NB4 (cell line): ENCODE results near the gene PCDHGA1.

ENCODE experiments used
- POLR2A ChIP-seq: IDR thresholded peaks from 2 replicates; pipeline ENCODE4 v1.6.1; 2011; ENCODE audit warnings: mild to moderate bottlenecking; ENCODE audit not compliant: insufficient read length; ENCODE audit errors: extremely low read depth
- TF ChIP-seq, protein P1 (sequence below): IDR thresholded peaks from one replicate; pipeline ENCODE4 v1.5.1; 2012; ENCODE audit warnings: low read depth, low read length

DNA sequence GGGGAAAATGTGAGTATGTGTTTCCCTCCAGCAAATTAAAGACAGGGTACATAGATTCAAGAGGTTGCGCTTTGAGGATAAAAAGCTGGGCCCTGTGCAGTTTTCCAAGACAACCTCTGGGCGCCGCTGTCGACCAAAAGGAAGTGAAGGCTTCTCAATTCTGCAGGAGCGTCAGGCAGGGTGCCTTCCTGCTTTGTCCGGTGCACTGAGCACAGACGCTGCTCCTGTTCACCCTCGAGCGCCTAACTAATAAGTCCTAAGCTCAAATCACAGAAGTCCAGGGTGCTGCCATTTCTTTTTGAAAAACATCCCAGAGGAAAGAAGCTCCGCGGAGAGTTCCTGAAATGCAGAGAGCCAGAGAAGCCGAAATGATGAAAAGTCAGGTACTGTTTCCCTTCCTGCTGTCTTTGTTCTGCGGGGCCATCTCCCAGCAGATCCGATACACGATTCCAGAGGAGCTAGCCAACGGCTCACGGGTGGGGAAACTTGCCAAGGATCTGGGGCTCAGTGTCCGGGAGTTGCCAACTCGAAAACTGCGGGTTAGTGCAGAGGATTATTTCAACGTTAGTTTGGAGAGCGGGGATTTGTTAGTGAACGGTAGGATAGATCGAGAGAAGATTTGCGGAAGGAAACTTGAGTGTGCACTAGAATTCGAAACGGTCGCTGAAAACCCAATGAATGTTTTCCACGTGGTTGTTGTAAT is 19.8 kb downstream of the PCDHGA1 start, which contains the start of gene PCDHGB1:
- TF ChIP-seq, protein P1, sequence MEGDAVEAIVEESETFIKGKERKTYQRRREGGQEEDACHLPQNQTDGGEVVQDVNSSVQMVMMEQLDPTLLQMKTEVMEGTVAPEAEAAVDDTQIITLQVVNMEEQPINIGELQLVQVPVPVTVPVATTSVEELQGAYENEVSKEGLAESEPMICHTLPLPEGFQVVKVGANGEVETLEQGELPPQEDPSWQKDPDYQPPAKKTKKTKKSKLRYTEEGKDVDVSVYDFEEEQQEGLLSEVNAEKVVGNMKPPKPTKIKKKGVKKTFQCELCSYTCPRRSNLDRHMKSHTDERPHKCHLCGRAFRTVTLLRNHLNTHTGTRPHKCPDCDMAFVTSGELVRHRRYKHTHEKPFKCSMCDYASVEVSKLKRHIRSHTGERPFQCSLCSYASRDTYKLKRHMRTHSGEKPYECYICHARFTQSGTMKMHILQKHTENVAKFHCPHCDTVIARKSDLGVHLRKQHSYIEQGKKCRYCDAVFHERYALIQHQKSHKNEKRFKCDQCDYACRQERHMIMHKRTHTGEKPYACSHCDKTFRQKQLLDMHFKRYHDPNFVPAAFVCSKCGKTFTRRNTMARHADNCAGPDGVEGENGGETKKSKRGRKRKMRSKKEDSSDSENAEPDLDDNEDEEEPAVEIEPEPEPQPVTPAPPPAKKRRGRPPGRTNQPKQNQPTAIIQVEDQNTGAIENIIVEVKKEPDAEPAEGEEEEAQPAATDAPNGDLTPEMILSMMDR: peak; percentile 77
- TF ChIP-seq POLR2A: no peak
